ENCODE data around the gene SNCB. TPM values are rescaled to one million over a fixed set of nuclear protein-coding genes. Genes with fewer than 3 reads are reported as not detected.

SNCB gene
- total RNA-seq, 1 experiment from 2014 or later, result not detected

GRCh38 chr5:176646049-176646706, 15.8 kb upstream of the SNCB start:
- Histone ChIP-seq H3K27me3 (ENCODE audit: insufficient read depth, low read length) (no peaks in the 10 kb centered on the region), H3K36me3 (ENCODE audit: control insufficient read depth in 1 of 2, insufficient read depth in 2 of 2, low read length in 2 of 2) (no peaks in the 10 kb centered on the region), H3K9me2 (ENCODE audit: insufficient read depth) (no peaks in the 10 kb centered on the region), H4K20me1 (ENCODE audit: insufficient read depth) (no peaks in the 10 kb centered on the region), H3K9ac (ENCODE audit: low read length) (peak overlapping the region; percentile 83), H3K4me3 (replicated peaks in 1 of 2; ENCODE audit: low read depth in 1 of 2, low read length in 2 of 2) (peak overlapping the region; percentile 61 to 86), H3K9me3 (ENCODE audit: control insufficient read depth in 1 of 2, insufficient read depth in 1 of 2, low read depth in 1 of 2, low read length in 2 of 2) (no peaks in the 10 kb centered on the region), H2AFZ (ENCODE audit: low read depth, low read length, poor library complexity, severe bottlenecking) (no peak overlapping the region), H3K27ac (ENCODE audit: low read depth, low read length) (peak overlapping the region; percentile 68), H3K4me2 (ENCODE audit: low read length) (peak overlapping the region; percentile 94), H3K79me2 (ENCODE audit: insufficient read depth, low read length) (peaks cover 27% of the 10 kb centered on the region), H3K4me1 (ENCODE audit: control insufficient read depth in 1 of 2, insufficient read depth in 2 of 2, low read length in 2 of 2) (peaks cover 17 to 44% of the 10 kb centered on the region in 2 experiments)
- intact Hi-C loops (cut with micrococcal nuclease), result no loop called here
- DNase-seq (ENCODE audit: low read depth, low spot score) (no peak), ATAC-seq (no peak)
- TF ChIP-seq SIN3A (IDR thresholded peaks at IDR 0.05; ENCODE audit: low read depth), result no peak
- TF ChIP-seq REST (IDR thresholded peaks at IDR 0.05; ENCODE audit: low read depth), result no peak
- TF ChIP-seq JUND (IDR thresholded peaks at IDR 0.05), result no peak
- no peak for TF ChIP-seq EGR1 (IDR thresholded peaks at IDR 0.05; ENCODE audit: low read depth)
- TF ChIP-seq SRF (IDR thresholded peaks at IDR 0.05; ENCODE audit: low read depth), result no peak
- TF ChIP-seq POLR2A (IDR thresholded peaks at IDR 0.05; ENCODE audit: borderline replicate concordance, extremely low read depth, insufficient read depth, insufficient read length), result no peak
- no peak for TF ChIP-seq FOSL1 (IDR thresholded peaks at IDR 0.05; ENCODE audit: low read depth)
- no peak for TF ChIP-seq ZFX (IDR thresholded peaks at IDR 0.05)
- no peak for TF ChIP-seq EZH2 (IDR thresholded peaks at IDR 0.05)
- TF ChIP-seq ATF3 (IDR thresholded peaks at IDR 0.05), result no peak
- no peak for TF ChIP-seq TCF7L2 (IDR thresholded peaks at IDR 0.05; ENCODE audit: borderline replicate concordance, extremely low read depth, insufficient read depth, insufficient read length)
- no peak for TF ChIP-seq ZNF274 (IDR thresholded peaks at IDR 0.05; ENCODE audit: low read depth, low read length)
- TF ChIP-seq SP1 (IDR thresholded peaks at IDR 0.05; ENCODE audit: low read depth), result no peak
- TF ChIP-seq ELF1 (IDR thresholded peaks at IDR 0.05; ENCODE audit: borderline replicate concordance, low read depth), result no peak
- TF ChIP-seq RAD21 (IDR thresholded peaks at IDR 0.05; ENCODE audit: low read depth), result no peak
- TF ChIP-seq POLR2AphosphoS5 (IDR thresholded peaks at IDR 0.05; ENCODE audit: low read depth, low read length), result no peak
- no peak for TF ChIP-seq CBX3 (IDR thresholded peaks at IDR 0.05; ENCODE audit: low read depth)
- no peak for TF ChIP-seq ZBTB33 (IDR thresholded peaks at IDR 0.05; ENCODE audit: extremely low read depth, insufficient replicate concordance, low read length)
- no peak for TF ChIP-seq EZH2phosphoT487 (IDR thresholded peaks at IDR 0.05; ENCODE audit: borderline replicate concordance)
- no TSS peak for BruUV-seq (replicated peaks)
- RAD21 ChIA-PET (ENCODE audit: low non-redundant PET in 1 of 2, low total read pairs in 2 of 2, uncharacterized antibody in 2 of 2, unreplicated experiment in 2 of 2), result no interaction called here
- CTCF ChIA-PET, result interaction anchor here (1.3 to 2.2 kb wide), 2 partner anchors 14 to 440 kb away, joined by 3 to 11 read pairs; partner anchors contain the start of gene FGFR4
- POLR2A ChIA-PET, result interaction anchor here (0.6 to 1.4 kb wide), 4 partner anchors 11 to 910 kb away, joined by 3 to 4 read pairs (median 4); partner anchors contain the start of gene RNF44

All from HCT116 (cell line).